Astrocyte (in vitro differentiated cells and primary cell): ENCODE data around the gene LIME1. TPM values are rescaled to one million over a fixed set of nuclear protein-coding genes. Genes with fewer than 3 reads are reported as not detected.

Source experiments
- DNase-seq: peaks from one replicate; pipeline ENCODE4 v3.0.0-alpha.2; 2010; ENCODE audit warnings: low read depth
- FAIRE-seq: peaks from 2 replicates; lab custom pipeline; 2011; peaks lifted over from hg19 to GRCh38; lab: Jason Lieb, UNC
- H2AFZ ChIP-seq: 2 replicates; pipeline ENCODE4 v1.6.0; 2012; ENCODE audit warnings: low read depth, low read length, inconsistent platforms
- H3K27ac ChIP-seq: 2 replicates; pipeline ENCODE4 v1.5.1; 2011; ENCODE audit warnings: low read depth, low read length, inconsistent platforms
- H3K27me3 ChIP-seq: 2 replicates; pipeline ENCODE4 v1.6.0; 2011; ENCODE audit warnings: low read length, inconsistent platforms; ENCODE audit not compliant: insufficient read depth
- H3K36me3 ChIP-seq: 2 replicates; pipeline ENCODE4 v1.5.1; 2011; ENCODE audit warnings: low read length, inconsistent platforms; ENCODE audit not compliant: insufficient read depth
- H3K4me1 ChIP-seq: 2 replicates; pipeline ENCODE4 v1.5.1; 2011; ENCODE audit warnings: low read length, inconsistent platforms; ENCODE audit not compliant: insufficient read depth
- H3K4me2 ChIP-seq: 2 replicates; pipeline ENCODE4 v1.6.0; 2012; ENCODE audit warnings: low read length, inconsistent platforms
- H3K4me3 ChIP-seq: 2 replicates; pipeline ENCODE4 v1.5.1; 2011; ENCODE audit warnings: low read depth, mild to moderate bottlenecking, low read length, inconsistent platforms; ENCODE audit not compliant: insufficient read depth
- H3K79me2 ChIP-seq: 2 replicates; pipeline ENCODE4 v1.6.0; 2012; ENCODE audit warnings: mild to moderate bottlenecking, low read length, inconsistent platforms; ENCODE audit not compliant: insufficient read depth
- H3K9ac ChIP-seq: 2 replicates; pipeline ENCODE4 v1.6.0; 2012; ENCODE audit warnings: mild to moderate bottlenecking, low read length, inconsistent platforms
- H3K9me3 ChIP-seq: 2 replicates; pipeline ENCODE4 v1.5.1; 2012; ENCODE audit warnings: low read depth, mild to moderate bottlenecking, low read length, inconsistent platforms; ENCODE audit not compliant: insufficient read depth
- H4K20me1 ChIP-seq: 2 replicates; pipeline ENCODE4 v1.6.0; 2012; ENCODE audit warnings: low read length, inconsistent platforms; ENCODE audit not compliant: insufficient read depth
- H3K27ac Mint-ChIP-seq: one replicate; pipeline ENCODE4 v1.8.0; 2021; ENCODE audit warnings: mild to moderate bottlenecking, mixed read lengths; ENCODE audit not compliant: unreplicated experiment
- H3K27me3 Mint-ChIP-seq: one replicate; pipeline ENCODE4 v1.8.0; 2021; ENCODE audit warnings: low read depth, mixed read lengths; ENCODE audit not compliant: unreplicated experiment
- H3K36me3 Mint-ChIP-seq: one replicate; pipeline ENCODE4 v1.8.0; 2021; ENCODE audit warnings: low read depth, mixed read lengths; ENCODE audit not compliant: unreplicated experiment
- H3K4me1 Mint-ChIP-seq: one replicate; pipeline ENCODE4 v1.8.0; 2021; ENCODE audit warnings: low read depth, mixed read lengths; ENCODE audit not compliant: unreplicated experiment
- H3K4me3 Mint-ChIP-seq: one replicate; pipeline ENCODE4 v1.8.0; 2021; ENCODE audit warnings: mild to moderate bottlenecking, moderate library complexity, mixed read lengths; ENCODE audit not compliant: unreplicated experiment
- H3K9me3 Mint-ChIP-seq: one replicate; pipeline ENCODE4 v1.8.0; 2021; ENCODE audit warnings: mild to moderate bottlenecking, mixed read lengths; ENCODE audit not compliant: unreplicated experiment
- CTCF ChIP-seq: IDR thresholded peaks from 2 replicates; pipeline ENCODE4 v1.5.1; 2011; ENCODE audit warnings: low read depth, mild to moderate bottlenecking, inconsistent platforms, low read length, moderate library complexity; ENCODE audit not compliant: insufficient read depth
- EZH2 ChIP-seq: IDR thresholded peaks from 2 replicates; pipeline ENCODE4 v1.6.1; 2012; ENCODE audit warnings: mild to moderate bottlenecking, low read length, inconsistent platforms; ENCODE audit not compliant: insufficient read depth
- total RNA-seq: library from RNA; stranded (reverse); gene quantifications from 2 replicates; pipeline ENCODE4 v1.2.1, GENCODE V29; 2021

LIME1 gene
- total RNA-seq, 1 donor from 2014 or later, result 7.6 TPM

DNA sequence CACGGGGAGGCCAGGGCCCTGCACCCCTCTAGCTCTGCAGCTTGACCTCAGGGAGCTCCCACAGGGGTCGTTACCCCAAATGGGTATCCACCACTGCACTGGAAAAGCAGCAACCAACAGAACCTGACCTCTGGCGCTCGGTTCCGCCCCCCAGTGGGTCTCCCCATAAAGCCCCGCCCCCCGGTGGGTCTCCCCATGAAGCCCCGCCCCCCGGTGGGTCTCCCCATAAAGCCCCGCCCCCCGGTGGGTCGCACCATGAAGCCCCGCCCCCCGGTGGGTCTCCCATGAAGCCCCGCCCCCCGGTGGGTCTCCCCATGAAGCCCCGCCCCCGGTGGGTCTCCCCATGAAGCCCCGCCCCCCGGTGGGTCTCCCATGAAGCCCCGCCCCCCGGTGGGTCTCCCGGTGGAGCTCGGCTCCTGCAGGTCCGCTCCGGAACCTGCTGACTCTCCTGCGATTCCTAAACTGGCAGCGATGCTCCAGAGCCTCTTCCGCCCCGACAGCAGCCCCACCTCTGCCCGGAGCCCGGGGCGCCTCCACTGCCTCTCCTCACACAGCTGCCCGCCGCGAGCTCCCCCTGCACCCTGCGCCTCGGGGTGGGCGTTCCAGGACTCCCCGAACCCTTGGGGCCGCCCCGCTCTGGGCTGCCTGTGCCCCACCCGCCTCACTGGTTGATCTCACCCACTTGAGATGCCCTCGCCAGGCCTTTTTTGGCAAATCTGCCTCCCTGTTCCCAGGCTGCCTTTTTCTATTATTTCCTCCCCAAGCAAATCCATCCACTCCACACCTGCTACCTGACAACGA, 15.2 kb downstream of the LIME1 start:
- H3K4me3 Mint-ChIP-seq, result no peak overlapping the region
- no peaks in the 10 kb centered on the region for H3K27me3 ChIP-seq
- H3K4me2 ChIP-seq, result no peak overlapping the region
- H4K20me1 ChIP-seq, result peaks cover 3% of the 10 kb centered on the region
- H3K9ac ChIP-seq, result no peak overlapping the region
- peaks cover 4% of the 10 kb centered on the region for H3K36me3 Mint-ChIP-seq
- H2AFZ ChIP-seq, result no peak overlapping the region
- no peak overlapping the region for H3K27ac Mint-ChIP-seq
- H3K79me2 ChIP-seq, result no peaks in the 10 kb centered on the region
- H3K4me3 ChIP-seq, result no peak overlapping the region
- H3K9me3 Mint-ChIP-seq, result no peaks in the 10 kb centered on the region
- no peaks in the 10 kb centered on the region for H3K4me1 ChIP-seq
- H3K27me3 Mint-ChIP-seq, result no peaks in the 10 kb centered on the region
- H3K9me3 ChIP-seq, result no peaks in the 10 kb centered on the region
- peaks cover 4% of the 10 kb centered on the region for H3K4me1 Mint-ChIP-seq
- FAIRE-seq, result no peak
- H3K36me3 ChIP-seq, result no peaks in the 10 kb centered on the region
- H3K27ac ChIP-seq, result no peak overlapping the region
- no peak for DNase-seq
- TF ChIP-seq EZH2 (no peak), CTCF (no peak)

GRCh38 chr20:63752411-63753101, 16.1 kb downstream of the LIME1 start:
- DNase-seq (no peak), FAIRE-seq (no peak)
- Mint-ChIP-seq H3K9me3 (no peaks in the 10 kb centered on the region), H3K4me3 (no peak overlapping the region), H3K4me1 (peaks cover 4% of the 10 kb centered on the region), H3K36me3 (peaks cover 4% of the 10 kb centered on the region), H3K27me3 (no peaks in the 10 kb centered on the region), H3K27ac (no peak overlapping the region)
- no peak overlapping the region for H2AFZ ChIP-seq
- H3K79me2 ChIP-seq, result no peaks in the 10 kb centered on the region
- no peak overlapping the region for H3K9ac ChIP-seq
- H3K9me3 ChIP-seq, result no peaks in the 10 kb centered on the region
- H3K4me2 ChIP-seq, result no peak overlapping the region
- H3K4me1 ChIP-seq, result no peaks in the 10 kb centered on the region
- H3K27me3 ChIP-seq, result no peaks in the 10 kb centered on the region
- H3K4me3 ChIP-seq, result no peak overlapping the region
- TF ChIP-seq EZH2 (no peak), CTCF (no peak)
- no peaks in the 10 kb centered on the region for H3K36me3 ChIP-seq
- H4K20me1 ChIP-seq, result peaks cover 3% of the 10 kb centered on the region
- H3K27ac ChIP-seq, result no peak overlapping the region
